SK-N-SH (cell line): ENCODE measurements around the gene SYNPO2. TPM values are rescaled to one million over a fixed set of nuclear protein-coding genes. Genes with fewer than 3 reads are reported as not detected.

ENCODE experiments used
- CTCF ChIA-PET: fragments of 300-600, 350-600 bp; formaldehyde crosslinking; extraction: SDS; loops from one replicate; lab custom pipeline; 2021; lab: Yijun Ruan, JAX
- POLR2A ChIA-PET: fragments of 350-600 bp; sonication (Branson Sonifier 250); formaldehyde crosslinking; extraction: SDS; loops from one replicate; lab custom pipeline; 2020; ENCODE audit warnings: antibody characterized with exemption, inconsistent platforms; lab: Yijun Ruan, JAX
- DNase-seq: peaks from one replicate; pipeline ENCODE4 v3.0.0; 2012
- H2AFZ ChIP-seq: fragments of 200-600 bp; sonication (generic); 2 replicates; pipeline ENCODE4 v1.8.1; 2016; ENCODE audit warnings: antibody characterized with exemption, mild to moderate bottlenecking, low read depth
- H3F3A ChIP-seq: fragments of 200-600 bp; sonication (generic); replicated peaks from 2 replicates; pipeline ENCODE3; 2016; ENCODE audit warnings: antibody characterized with exemption, mild to moderate bottlenecking; ENCODE audit not compliant: insufficient read depth
- H3K27ac ChIP-seq, 2 experiments: fragments of 200-500 bp in 1 of 2; fragments of 200-600 bp in 1 of 2; sonication (Bioruptor generic) in 1 of 2; sonication (generic), shearing (Covaris generic) in 1 of 2; 2 replicates each; pipeline versions ENCODE4 v1.5.1 to v1.6.1; 2014 to 2016; ENCODE audit warnings: low read depth in 2 of 2, inconsistent platforms in 1 of 2, low read length in 1 of 2, mild to moderate bottlenecking in 1 of 2, mixed read lengths in 1 of 2
- H3K27me3 ChIP-seq: fragments of 200-600 bp; sonication (generic), shearing (Covaris generic); 2 replicates; pipeline ENCODE4 v1.6.1; 2016; ENCODE audit warnings: mixed run types; ENCODE audit not compliant: insufficient read depth
- H3K36me3 ChIP-seq, 2 experiments: fragments of 200-500 bp in 1 of 2; fragments of 200-600 bp in 1 of 2; sonication (Bioruptor generic) in 1 of 2; sonication (generic) in 1 of 2; replicated peaks in 1 of 2; 2 replicates each; pipeline versions ENCODE3 to v1.5.1; 2014 to 2016; ENCODE audit warnings: low read length in 1 of 2, mild to moderate bottlenecking in 1 of 2; ENCODE audit not compliant: insufficient read depth in 2 of 2, control insufficient read depth in 1 of 2
- H3K4me1 ChIP-seq, 2 experiments: fragments of 200-500 bp in 1 of 2; fragments of 200-600 bp in 1 of 2; sonication (Bioruptor generic) in 1 of 2; sonication (generic), shearing (Covaris generic) in 1 of 2; 2 replicates each; pipeline versions ENCODE4 v1.5.1 to v1.6.1; 2014 to 2016; ENCODE audit warnings: low read depth in 1 of 2, low read length in 1 of 2, mixed run types in 1 of 2; ENCODE audit not compliant: insufficient read depth in 2 of 2, control insufficient read depth in 1 of 2
- H3K4me2 ChIP-seq: fragments of 200-600 bp; sonication (generic), shearing (Covaris generic); 2 replicates; pipeline ENCODE4 v1.6.1; 2017; ENCODE audit warnings: mixed run types
- H3K4me3 ChIP-seq, 2 experiments: fragments of 200-500 bp in 1 of 2; fragments of 200-600 bp in 1 of 2; sonication (Bioruptor generic) in 1 of 2; sonication (generic), shearing (Covaris generic) in 1 of 2; 2 replicates each; pipeline versions ENCODE4 v1.5.1 to v1.8.1; 2014 to 2016; ENCODE audit warnings: low read depth in 2 of 2, inconsistent platforms in 1 of 2, low read length in 1 of 2, mild to moderate bottlenecking in 1 of 2, mixed read lengths in 1 of 2, moderate library complexity in 1 of 2
- H3K79me2 ChIP-seq: fragments of 200-600 bp; sonication (generic); 2 replicates; pipeline ENCODE4 v1.8.1; 2017; ENCODE audit warnings: mild to moderate bottlenecking; ENCODE audit not compliant: insufficient read depth
- H3K9ac ChIP-seq: fragments of 200-600 bp; sonication (generic); 2 replicates; pipeline ENCODE4 v1.6.1; 2017; ENCODE audit warnings: mixed run types
- H3K9me2 ChIP-seq: fragments of 200-600 bp; sonication (generic); 2 replicates; pipeline ENCODE4 v1.6.1; 2017; ENCODE audit warnings: mixed run types
- H3K9me3 ChIP-seq: fragments of 200-600 bp; sonication (generic); 2 replicates; pipeline ENCODE4 v1.6.1; 2017; ENCODE audit warnings: mixed run types, mild to moderate bottlenecking, moderate library complexity
- H4K20me1 ChIP-seq: fragments of 200-600 bp; sonication (generic); 2 replicates; pipeline ENCODE4 v1.6.1; 2017; ENCODE audit warnings: mild to moderate bottlenecking, mixed run types; ENCODE audit not compliant: insufficient read depth
- CHD2 ChIP-seq: fragments of 150-350 bp; IDR thresholded peaks from 2 replicates; pipeline ENCODE4 v1.6.1; 2018; ENCODE audit warnings: low read length; ENCODE audit not compliant: partially characterized antibody
- CTCF ChIP-seq: fragments of 200-600 bp; sonication (generic); IDR thresholded peaks from 2 replicates; pipeline ENCODE4 v1.6.1; 2017; ENCODE audit warnings: antibody characterized with exemption, mild to moderate bottlenecking, moderate library complexity
- EP300 ChIP-seq, 2 experiments: IDR thresholded peaks; 2 replicates each; pipeline versions ENCODE4 v1.4.0 to v1.6.1; 2012; ENCODE audit warnings: borderline replicate concordance in 1 of 2, low read depth in 1 of 2, low read length in 1 of 2
- EZH2phosphoT487 ChIP-seq: fragments of 200-600 bp; sonication (generic); IDR thresholded peaks from 2 replicates; pipeline ENCODE4 v1.6.1; 2017; ENCODE audit warnings: low read depth, mixed run types, mild to moderate bottlenecking, antibody characterized with exemption, moderate library complexity, borderline replicate concordance
- FOSL2 ChIP-seq: IDR thresholded peaks from 2 replicates; pipeline ENCODE4 v1.4.0; 2012; ENCODE audit warnings: low read depth, mild to moderate bottlenecking, moderate library complexity, borderline replicate concordance
- FOXJ3 ChIP-seq: sonication (generic); formaldehyde crosslinking; IDR thresholded peaks from 2 replicates; pipeline ENCODE4 v1.5.1; 2020; ENCODE audit warnings: mild to moderate bottlenecking, missing genetic modification reagents
- FOXM1 ChIP-seq: IDR thresholded peaks from 2 replicates; pipeline ENCODE4 v1.4.0; 2012; ENCODE audit warnings: low read depth, mild to moderate bottlenecking
- GABPA ChIP-seq: IDR thresholded peaks from 2 replicates; pipeline ENCODE4 v1.4.0; 2012; ENCODE audit warnings: low read depth, mild to moderate bottlenecking
- GATA2 ChIP-seq: sonication (generic); formaldehyde crosslinking; IDR thresholded peaks from 2 replicates; pipeline ENCODE4 v1.5.0; 2020; ENCODE audit warnings: mild to moderate bottlenecking, missing genetic modification reagents
- NRF1 ChIP-seq: IDR thresholded peaks from 2 replicates; pipeline ENCODE4 v1.6.1; 2012; ENCODE audit warnings: low read depth, mild to moderate bottlenecking, low read length
- RCOR1 ChIP-seq: fragments of 150-350 bp; IDR thresholded peaks from 2 replicates; pipeline ENCODE4 v1.6.1; 2017; ENCODE audit warnings: antibody characterized with exemption, low read length
- REST ChIP-seq: IDR thresholded peaks from 2 replicates; pipeline ENCODE4 v1.6.1; 2012; ENCODE audit warnings: mild to moderate bottlenecking, low read depth, low read length, moderate library complexity
- TAF1 ChIP-seq: IDR thresholded peaks from 2 replicates; pipeline ENCODE4 v1.6.1; 2012; ENCODE audit warnings: low read depth, mild to moderate bottlenecking, low read length, moderate library complexity, borderline replicate concordance
- TEAD4 ChIP-seq: IDR thresholded peaks from 2 replicates; pipeline ENCODE4 v1.4.0; 2012; ENCODE audit warnings: mild to moderate bottlenecking, borderline replicate concordance; ENCODE audit not compliant: insufficient read depth
- ZBTB33 ChIP-seq: IDR thresholded peaks from 2 replicates; pipeline ENCODE4 v1.4.0; 2012; ENCODE audit warnings: low read depth, borderline replicate concordance
- WGBS: methylation state at CpG from one replicate; pipeline ENCODE4 v1.1.6; 2017; ENCODE audit warnings: low lambda C conversion rate; 5-methylcytosine and 5-hydroxymethylcytosine counted together
- polyA plus RNA-seq, 3 experiments: library from polyadenylated mRNA; depleted of rRNA; stranded (reverse); fragments of >200 nt; gene quantifications; 2 replicates each; pipeline ENCODE4 v1.2.3, GENCODE V29; 2012
- TF ChIP-seq, protein P1 (sequence below): IDR thresholded peaks from 2 replicates; pipeline ENCODE4 v1.4.0; 2012; ENCODE audit warnings: low read depth

The SYNPO2 gene
- polyA plus RNA-seq, 1 of the 3 experiments (the other 2 are of a cell fraction) = 7.2 TPM

DNA sequence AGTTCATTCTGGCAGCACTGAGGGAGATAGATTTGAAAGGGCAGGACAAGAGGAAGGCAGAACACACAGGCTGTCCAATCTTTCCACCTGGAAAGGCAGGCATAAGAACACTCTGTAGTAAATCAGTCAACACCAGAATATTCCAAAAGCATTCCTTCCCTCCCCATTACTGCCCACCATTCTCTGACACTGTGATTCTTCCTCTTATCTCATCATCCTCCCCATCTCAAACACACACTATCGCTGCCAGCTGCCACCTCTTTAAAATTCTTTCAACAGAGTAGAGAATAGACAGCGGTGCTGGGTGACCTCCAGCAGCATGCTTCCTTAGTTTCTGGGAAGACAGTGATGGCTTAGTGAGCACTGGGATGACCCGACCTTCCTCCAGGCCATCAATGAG, 193.3 kb downstream of the SYNPO2 start:
- Histone ChIP-seq H3K27me3 (no peaks in the 10 kb centered on the region), H3K4me1 (no peaks in the 10 kb centered on the region)
- POLR2A ChIA-PET = no interaction called here

More for the DNA sequence above, 193.3 kb downstream of the SYNPO2 start:
- Histone ChIP-seq H4K20me1 (no peaks in the 10 kb centered on the region), H3K36me3 (no peaks in the 10 kb centered on the region), H2AFZ (no peak overlapping the region), H3F3A (no peaks in the 10 kb centered on the region), H3K9ac (no peak overlapping the region), H3K9me3 (no peaks in the 10 kb centered on the region), H3K4me3 (no peak overlapping the region), H3K79me2 (no peaks in the 10 kb centered on the region), H3K9me2 (no peaks in the 10 kb centered on the region), H3K27ac (no peak overlapping the region), H3K4me2 (no peak overlapping the region)
- DNase-seq = no peak
- CTCF ChIA-PET = no interaction called here
- WGBS = 56% methylated on average over 3 of the region's 3 CpGs
- TF ChIP-seq, protein P1, sequence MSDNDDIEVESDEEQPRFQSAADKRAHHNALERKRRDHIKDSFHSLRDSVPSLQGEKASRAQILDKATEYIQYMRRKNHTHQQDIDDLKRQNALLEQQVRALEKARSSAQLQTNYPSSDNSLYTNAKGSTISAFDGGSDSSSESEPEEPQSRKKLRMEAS = no peak
- TF ChIP-seq CHD2 (no peak), FOXM1 (no peak), FOXJ3 (no peak), EZH2phosphoT487 (no peak), EP300 (IDR thresholded peaks at IDR 0.05; ENCODE audit: borderline replicate concordance in 1 of 2, low read depth in 1 of 2, low read length in 1 of 2) (no peak), CTCF (no peak), NRF1 (no peak), FOSL2 (no peak), ZBTB33 (no peak), TAF1 (no peak), RCOR1 (no peak), GATA2 (CRISPR knock-in tag) (no peak), REST (no peak), GABPA (no peak), TEAD4 (no peak)
